HG03439 (cell line): ENCODE results near the gene KCNK3.
A peak's percentile ranks its signal among the peaks of the same experiment; 100 is the strongest.
"Not testable (repeated sequence)": the region's sequence is repeated elsewhere in the genome, so short reads cannot be mapped to it uniquely, and the experiment has no call there.

Experiments
- ATAC-seq: cut with Tn5 transposase; IDR thresholded peaks from one replicate; pipeline ENCODE4 v1.9.1; 2021; ENCODE audit warnings: mild to moderate bottlenecking, moderate library complexity; ENCODE audit not compliant: unreplicated experiment

KCNK3 gene

GRCh38 chr2:26726228-26726627 lies 33.7 kb downstream of the KCNK3 start:
- ATAC-seq, result no peak

GRCh38 chr2:26727641-26728561 lies 35.4 kb downstream of the KCNK3 start:
- ATAC-seq, result no peak

DNA sequence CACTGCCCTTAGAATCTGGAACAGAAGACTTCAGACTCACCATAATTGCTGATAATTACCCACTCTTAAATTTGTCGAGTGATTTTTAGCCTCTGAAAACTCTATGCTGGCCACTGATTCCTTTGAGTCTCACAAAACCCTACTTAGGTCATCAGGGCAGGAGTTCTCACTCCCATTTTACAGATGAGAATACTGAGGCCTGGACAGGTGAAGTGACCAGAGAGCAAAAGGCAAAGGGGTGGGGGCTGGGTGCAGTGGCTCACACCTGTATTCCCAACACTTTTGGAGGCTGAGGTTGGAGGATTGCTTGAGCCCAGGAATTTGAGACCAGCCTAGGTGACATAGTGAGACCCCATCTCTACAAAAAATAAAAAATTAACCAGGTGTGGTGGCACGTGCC lies 36.8 kb downstream of the KCNK3 start:
- no peak for ATAC-seq

DNA sequence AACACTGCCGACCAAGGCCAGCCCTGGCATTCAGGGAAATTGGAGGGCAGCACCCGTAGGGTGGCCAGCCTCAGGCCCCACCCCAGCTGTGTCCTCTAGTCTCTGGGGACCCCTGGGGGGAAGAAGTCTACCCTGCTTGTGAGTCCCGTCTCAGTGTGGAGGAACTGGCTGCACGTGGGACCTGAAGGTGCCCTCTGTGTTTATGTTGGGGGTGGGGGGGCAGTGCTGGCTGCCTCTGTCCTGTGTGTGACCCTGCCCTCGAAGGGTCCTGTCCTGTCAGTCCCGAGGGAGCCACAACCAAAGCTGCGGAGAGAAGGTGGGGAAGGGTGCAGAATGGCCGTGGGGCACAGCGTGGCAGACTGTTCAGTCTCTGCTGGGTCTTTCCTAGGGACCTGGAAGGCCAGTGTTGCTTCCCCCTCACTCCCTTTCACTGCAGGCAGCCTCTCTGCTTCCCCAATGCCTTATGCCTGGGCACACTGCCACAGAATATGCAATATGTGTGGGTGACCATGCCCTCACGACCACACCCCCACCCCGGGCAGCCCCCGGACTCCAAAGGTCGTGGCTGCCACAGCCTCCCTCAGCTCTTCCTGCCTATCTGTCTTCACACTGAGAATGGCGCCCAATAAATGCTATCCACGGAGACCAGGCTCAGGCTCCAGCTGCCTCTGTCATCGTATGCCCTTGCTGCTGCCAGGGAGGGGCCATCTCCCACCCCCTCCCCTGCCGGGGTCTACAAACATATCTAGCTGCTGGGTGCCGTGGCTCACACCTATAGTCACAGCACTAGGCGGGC lies 38.2 kb downstream of the KCNK3 start:
- no peak for ATAC-seq

DNA sequence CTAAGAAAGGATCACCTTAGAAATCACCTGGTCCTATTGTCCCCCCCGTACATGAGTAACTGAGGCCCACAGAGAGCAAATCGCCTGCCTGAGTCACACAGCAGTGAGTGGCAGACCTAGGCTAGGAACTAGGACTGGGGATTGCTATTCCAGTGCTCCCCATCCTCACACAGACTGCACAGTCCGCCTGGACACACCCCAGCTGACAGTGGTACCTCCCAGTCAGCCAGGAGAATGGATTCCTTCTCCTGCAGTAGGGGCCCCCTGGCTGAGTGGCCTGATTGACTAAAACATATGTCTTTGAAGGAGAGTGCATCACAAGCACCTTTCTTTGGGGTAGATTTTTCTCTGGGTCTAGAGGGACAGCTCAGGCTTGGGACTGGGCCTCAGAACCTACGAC lies 39.2 kb downstream of the KCNK3 start:
- ATAC-seq, result no peak

GRCh38 chr2:26732446-26732845 lies 39.9 kb downstream of the KCNK3 start:
- ATAC-seq, result no peak

- no peak for ATAC-seq
Observed at GRCh38 chr2:26733413-26733812, 40.9 kb downstream of the KCNK3 start.

GRCh38 chr2:26735097-26735496 lies 42.6 kb downstream of the KCNK3 start:
- ATAC-seq, result no peak

DNA sequence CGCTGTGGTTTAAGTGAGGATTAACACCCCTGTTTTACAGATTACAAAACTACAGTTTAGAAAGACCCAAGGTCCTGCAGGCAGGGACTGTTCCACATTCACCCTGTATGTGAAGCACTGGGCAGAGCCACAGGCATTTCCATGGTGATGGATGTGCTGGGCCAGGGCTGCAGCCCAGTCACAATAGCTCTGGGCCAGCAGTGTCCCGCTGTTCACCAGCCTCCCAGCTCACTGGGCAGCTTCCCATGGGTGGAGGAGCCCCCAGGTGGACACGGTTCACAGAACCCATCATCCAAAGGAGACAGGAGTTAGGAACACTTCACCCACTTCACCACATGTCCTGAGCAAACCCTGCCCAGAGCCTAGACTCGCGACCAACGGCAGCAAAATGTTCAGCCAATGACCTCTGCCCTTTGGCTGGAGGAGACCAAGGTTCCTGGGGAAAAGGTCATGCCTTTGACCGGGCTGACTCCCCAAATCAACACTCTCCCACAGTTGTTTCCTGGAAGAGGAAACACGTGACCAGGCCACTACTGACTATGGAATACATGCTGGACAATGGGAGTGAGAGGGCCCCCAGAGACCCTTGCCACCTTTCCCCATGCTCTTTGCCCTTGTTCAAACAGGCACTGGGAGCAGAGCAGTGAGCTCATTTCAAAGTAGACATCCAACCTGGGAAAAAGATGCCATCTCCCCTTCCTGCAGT lies 43.5 kb downstream of the KCNK3 start:
- ATAC-seq, result no peak

- ATAC-seq, result no peak
Observed at GRCh38 chr2:26737221-26737620, 44.7 kb downstream of the KCNK3 start.

DNA sequence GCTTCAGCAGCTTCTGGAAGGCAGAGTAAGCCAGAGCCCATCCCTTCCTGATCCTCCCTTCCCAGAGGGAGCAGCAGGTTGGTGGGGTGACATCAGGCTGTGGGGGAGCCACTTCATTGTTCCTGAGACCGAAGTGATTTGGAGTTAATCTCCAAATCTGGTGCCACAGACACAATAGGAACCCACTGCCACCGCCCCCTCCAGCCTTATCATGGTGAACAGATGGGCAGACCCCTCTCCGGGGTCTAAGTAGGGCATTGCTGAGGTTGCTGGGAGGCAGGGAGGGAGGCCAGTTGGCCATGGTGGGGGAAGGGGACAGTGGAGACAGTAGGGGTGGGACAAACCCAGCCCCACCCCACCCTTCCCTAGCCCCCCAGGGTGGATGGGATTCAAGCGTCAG lies 46.0 kb downstream of the KCNK3 start:
- no peak for ATAC-seq

GRCh38 chr2:26739514-26739913 lies 47.0 kb downstream of the KCNK3 start:
- ATAC-seq, result no peak

- no peak for ATAC-seq
Observed at GRCh38 chr2:26740346-26740745, 47.8 kb downstream of the KCNK3 start.

DNA sequence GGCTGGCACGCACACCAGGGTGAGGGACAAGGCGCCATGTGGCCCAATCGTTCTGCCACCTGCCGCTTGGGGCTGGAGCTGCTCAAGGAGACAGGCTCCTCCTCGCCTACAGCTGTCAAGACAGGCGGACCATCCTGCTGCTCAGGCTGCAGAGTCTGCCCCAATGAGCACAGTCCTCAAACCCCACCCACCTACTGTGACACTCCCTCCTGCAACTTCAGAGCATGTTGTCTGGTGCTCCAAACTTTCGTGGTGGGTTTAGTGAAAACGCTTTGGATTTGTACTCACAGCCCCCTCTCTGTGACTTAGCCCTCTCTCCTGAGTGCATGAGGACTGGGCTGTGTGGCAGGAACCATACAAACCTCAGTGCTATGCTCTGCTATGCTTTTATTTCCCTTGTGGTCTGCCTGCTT lies 48.4 kb downstream of the KCNK3 start:
- no peak for ATAC-seq

GRCh38 chr2:26742048-26742770 lies 49.7 kb downstream of the KCNK3 start:
- ATAC-seq, result no peak

GRCh38 chr2:26743852-26744251 lies 51.3 kb downstream of the KCNK3 start:
- ATAC-seq, result no peak

- ATAC-seq, result no peak
Observed at GRCh38 chr2:26744953-26745352, 52.4 kb downstream of the KCNK3 start.

DNA sequence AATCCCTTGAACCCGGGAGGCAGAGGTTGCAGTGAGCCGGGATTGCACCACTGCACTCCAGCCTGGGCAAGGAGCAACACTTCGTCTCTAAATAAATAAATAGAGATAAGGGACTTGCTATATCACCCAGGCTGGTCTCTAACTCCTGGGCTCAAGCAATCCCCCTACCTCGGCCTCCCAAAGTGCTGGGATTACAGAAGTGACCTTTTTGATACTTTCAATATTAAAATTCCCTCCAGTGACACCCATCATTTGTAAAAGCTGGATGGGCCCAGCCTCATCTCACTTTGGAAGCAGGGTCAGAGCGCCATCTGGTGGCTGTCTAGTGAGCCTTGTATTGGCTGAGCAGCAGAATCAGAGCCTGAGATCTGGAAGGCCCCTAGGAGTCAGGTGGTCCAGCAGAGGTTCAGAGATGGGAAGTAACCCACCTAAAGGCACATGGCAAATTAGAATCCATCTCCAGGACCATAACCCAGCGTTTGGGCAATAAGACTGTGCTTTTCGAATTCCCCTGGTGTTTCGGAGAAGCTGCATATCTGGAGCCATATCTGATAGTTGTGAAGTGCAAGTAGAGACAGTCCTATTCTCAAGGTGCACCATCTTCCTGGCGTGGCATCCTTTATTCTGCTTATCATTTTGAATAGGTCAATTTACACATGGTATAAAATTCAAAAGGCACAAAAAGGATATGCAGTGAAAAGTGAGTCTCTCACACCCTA lies 53.2 kb downstream of the KCNK3 start:
- ATAC-seq, result peak; percentile 73

- no peak for ATAC-seq
Observed at GRCh38 chr2:26746934-26747333, 54.4 kb downstream of the KCNK3 start.

DNA sequence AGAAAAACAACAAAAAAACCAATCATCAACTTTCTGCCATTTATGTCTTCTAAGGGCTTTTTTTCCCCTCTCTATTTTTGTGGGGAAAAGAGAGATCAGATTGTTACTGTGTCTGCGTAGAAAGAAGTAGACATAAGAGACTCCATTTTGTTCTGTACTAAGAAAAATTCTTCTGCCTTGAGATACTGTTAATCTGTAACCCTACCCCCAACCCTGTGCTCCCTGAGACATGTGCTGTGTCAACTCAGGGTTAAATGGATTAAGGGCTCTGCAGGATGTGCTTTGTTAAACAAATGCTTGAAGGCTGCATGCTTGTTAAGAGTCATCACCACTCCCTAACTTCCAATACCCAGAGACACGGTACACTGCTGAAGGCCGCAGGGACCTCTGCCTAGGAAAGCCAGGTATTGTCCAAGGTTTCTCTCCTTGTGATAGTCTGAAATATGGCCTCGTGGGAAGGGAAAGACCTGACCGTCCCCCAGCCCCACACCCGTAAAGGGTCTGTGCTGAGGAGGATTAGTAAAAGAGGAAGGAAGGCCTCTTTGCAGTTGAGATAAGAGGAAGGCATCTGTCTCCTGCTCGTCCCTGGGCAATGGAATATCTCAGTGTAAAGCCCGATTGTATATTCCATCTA lies 57.4 kb downstream of the KCNK3 start:
- not testable (repeated sequence) for ATAC-seq
